Measurements from ENCODE around the gene GRK2.

DNA sequence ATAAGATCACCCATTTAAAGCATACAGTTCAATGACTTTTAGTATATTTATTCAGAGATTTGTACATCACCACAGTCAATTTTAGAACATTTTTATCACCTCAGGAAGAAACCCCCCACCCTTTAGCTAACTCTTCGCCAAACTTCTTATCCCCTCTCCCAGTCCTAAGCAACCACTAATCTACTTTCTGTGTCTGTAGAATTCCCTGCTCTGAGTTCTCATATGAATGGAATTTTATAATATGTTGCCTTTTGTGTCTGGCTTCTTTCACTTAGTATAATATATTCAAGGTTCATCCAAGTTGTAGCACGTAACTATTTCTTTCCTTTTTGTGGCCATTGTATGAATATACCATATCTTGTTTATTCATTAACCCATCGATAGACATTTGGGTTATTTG is 26.4 kb downstream of the GRK2 start:
- TF ChIP-seq, protein P1, sequence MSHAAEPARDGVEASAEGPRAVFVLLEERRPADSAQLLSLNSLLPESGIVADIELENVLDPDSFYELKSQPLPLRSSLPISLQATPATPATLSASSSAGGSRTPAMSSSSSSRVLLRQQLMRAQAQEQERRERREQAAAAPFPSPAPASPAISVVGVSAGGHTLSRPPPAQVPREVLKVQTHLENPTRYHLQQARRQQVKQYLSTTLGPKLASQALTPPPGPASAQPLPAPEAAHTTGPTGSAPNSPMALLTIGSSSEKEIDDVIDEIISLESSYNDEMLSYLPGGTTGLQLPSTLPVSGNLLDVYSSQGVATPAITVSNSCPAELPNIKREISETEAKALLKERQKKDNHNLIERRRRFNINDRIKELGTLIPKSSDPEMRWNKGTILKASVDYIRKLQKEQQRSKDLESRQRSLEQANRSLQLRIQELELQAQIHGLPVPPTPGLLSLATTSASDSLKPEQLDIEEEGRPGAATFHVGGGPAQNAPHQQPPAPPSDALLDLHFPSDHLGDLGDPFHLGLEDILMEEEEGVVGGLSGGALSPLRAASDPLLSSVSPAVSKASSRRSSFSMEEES (CRISPR knock-in tag; IDR thresholded peaks at IDR 0.05) = no peak
- TF ChIP-seq GZF1 (CRISPR knock-in tag; IDR thresholded peaks at IDR 0.05) = no peak
- TF ChIP-seq ZNF7 (CRISPR knock-in tag; IDR thresholded peaks at IDR 0.05) = no peak
- no peak for TF ChIP-seq POGK (CRISPR knock-in tag; conservative IDR thresholded peaks at IDR 0.05)
- TF ChIP-seq SNRNP70 (IDR thresholded peaks at IDR 0.05; ENCODE audit: low read depth, low read length) = no peak
- TF ChIP-seq ZBTB26 (CRISPR knock-in tag; IDR thresholded peaks at IDR 0.05; ENCODE audit: borderline replicate concordance) = no peak
- no peak for TF ChIP-seq CHD2 (IDR thresholded peaks at IDR 0.05; ENCODE audit: low read depth, low read length)

All from HepG2 (cell line).